ENCODE data around the gene ABCD3. TPM values are rescaled to one million over a fixed set of nuclear protein-coding genes. Genes with fewer than 3 reads are reported as not detected.

Gene ABCD3
- total and polyA plus RNA-seq, 2 of the 13 experiments (the other 11 are each of a cell fraction or from before 2014, with no cell fraction given), result 27.5 to 166 TPM

DNA sequence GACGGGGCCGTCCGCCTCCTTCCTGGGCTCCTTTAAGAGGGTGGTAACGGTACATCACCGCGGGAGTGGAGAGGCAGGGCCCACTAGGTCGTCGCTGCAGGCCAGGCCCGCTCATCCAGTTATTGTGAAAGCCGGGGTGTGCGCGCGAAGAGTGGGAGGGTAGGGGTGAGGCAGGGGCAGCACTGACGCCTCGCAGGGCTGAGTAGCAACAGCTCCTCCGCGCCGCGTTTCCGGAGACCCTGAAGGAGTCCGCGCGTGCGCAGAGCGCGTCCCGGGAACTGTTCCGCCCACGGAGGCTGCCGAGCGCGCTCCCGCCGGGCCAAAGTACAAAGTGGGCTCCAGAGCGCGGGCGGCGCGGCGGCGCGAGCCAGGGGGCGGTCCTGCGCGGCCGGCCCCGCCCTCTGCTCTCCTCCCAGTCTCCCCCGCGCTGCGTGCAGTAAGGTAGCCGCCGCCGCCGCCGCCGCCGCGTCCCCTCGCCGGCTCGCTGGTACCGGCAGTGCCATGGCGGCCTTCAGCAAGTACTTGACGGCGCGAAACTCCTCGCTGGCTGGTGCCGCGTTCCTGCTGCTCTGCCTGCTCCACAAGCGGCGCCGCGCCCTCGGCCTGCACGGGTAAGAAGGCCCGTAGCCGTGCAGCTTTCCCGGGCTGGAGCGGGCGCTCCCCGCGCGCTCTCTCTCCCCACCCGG lies at the start of gene ABCD3 (continued):
- TF ChIP-seq, protein P1, sequence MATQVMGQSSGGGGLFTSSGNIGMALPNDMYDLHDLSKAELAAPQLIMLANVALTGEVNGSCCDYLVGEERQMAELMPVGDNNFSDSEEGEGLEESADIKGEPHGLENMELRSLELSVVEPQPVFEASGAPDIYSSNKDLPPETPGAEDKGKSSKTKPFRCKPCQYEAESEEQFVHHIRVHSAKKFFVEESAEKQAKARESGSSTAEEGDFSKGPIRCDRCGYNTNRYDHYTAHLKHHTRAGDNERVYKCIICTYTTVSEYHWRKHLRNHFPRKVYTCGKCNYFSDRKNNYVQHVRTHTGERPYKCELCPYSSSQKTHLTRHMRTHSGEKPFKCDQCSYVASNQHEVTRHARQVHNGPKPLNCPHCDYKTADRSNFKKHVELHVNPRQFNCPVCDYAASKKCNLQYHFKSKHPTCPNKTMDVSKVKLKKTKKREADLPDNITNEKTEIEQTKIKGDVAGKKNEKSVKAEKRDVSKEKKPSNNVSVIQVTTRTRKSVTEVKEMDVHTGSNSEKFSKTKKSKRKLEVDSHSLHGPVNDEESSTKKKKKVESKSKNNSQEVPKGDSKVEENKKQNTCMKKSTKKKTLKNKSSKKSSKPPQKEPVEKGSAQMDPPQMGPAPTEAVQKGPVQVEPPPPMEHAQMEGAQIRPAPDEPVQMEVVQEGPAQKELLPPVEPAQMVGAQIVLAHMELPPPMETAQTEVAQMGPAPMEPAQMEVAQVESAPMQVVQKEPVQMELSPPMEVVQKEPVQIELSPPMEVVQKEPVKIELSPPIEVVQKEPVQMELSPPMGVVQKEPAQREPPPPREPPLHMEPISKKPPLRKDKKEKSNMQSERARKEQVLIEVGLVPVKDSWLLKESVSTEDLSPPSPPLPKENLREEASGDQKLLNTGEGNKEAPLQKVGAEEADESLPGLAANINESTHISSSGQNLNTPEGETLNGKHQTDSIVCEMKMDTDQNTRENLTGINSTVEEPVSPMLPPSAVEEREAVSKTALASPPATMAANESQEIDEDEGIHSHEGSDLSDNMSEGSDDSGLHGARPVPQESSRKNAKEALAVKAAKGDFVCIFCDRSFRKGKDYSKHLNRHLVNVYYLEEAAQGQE (IDR thresholded peaks at IDR 0.05; ENCODE audit: borderline replicate concordance in 1 of 2, low read depth in 1 of 2, low read length in 2 of 2), result no peak
- TF ChIP-seq ARNTL (CRISPR knock-in tag; IDR thresholded peaks at IDR 0.05) (no peak), POGZ (CRISPR knock-in tag; IDR thresholded peaks at IDR 0.05) (peak; percentile 95), XRCC5 (optimal IDR thresholded peaks at IDR 0.05; ENCODE audit: low read length) (no peak), ZSCAN5A (CRISPR knock-in tag; IDR thresholded peaks at IDR 0.05; ENCODE audit: borderline replicate concordance) (no peak; the same call in 1 of the 2 replicates), ZNF800 (CRISPR knock-in tag; IDR thresholded peaks at IDR 0.05) (no peak), GFI1 (CRISPR knock-in tag; IDR thresholded peaks at IDR 0.05; ENCODE audit: borderline replicate concordance) (peak; percentile 67), CHD4 (IDR thresholded peaks at IDR 0.05; ENCODE audit: borderline replicate concordance, low read length) (no peak), ZNF550 (CRISPR knock-in tag; IDR thresholded peaks at IDR 0.05; ENCODE audit: borderline replicate concordance) (no peak), HOXA5 (CRISPR knock-in tag; IDR thresholded peaks at IDR 0.05) (0 out of 2 replicates have a peak, but pooled peaks have one; percentile 33), FOXK1 (CRISPR knock-in tag; IDR thresholded peaks at IDR 0.05; ENCODE audit: borderline replicate concordance, low read depth) (peak; percentile 76; the same call in 1 of the 2 replicates), MAX (IDR thresholded peaks at IDR 0.05) (peak; percentile 84), MTERF4 (CRISPR knock-in tag; IDR thresholded peaks at IDR 0.05) (peak; percentile 93), RORA (CRISPR knock-in tag; IDR thresholded peaks at IDR 0.05) (no peak), IRF1 (CRISPR knock-in tag; IDR thresholded peaks at IDR 0.05; ENCODE audit: low read depth) (no peak), MAFG (CRISPR knock-in tag; IDR thresholded peaks at IDR 0.05) (no peak), ZSCAN31 (CRISPR knock-in tag; IDR thresholded peaks at IDR 0.05; ENCODE audit: low read depth) (peak; percentile 88)
- TF ChIP-seq, protein P2, sequence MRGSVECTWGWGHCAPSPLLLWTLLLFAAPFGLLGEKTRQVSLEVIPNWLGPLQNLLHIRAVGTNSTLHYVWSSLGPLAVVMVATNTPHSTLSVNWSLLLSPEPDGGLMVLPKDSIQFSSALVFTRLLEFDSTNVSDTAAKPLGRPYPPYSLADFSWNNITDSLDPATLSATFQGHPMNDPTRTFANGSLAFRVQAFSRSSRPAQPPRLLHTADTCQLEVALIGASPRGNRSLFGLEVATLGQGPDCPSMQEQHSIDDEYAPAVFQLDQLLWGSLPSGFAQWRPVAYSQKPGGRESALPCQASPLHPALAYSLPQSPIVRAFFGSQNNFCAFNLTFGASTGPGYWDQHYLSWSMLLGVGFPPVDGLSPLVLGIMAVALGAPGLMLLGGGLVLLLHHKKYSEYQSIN (CRISPR knock-in tag; IDR thresholded peaks at IDR 0.05; ENCODE audit: borderline replicate concordance), result no peak

All from HepG2 (cell line).